Cardiac muscle cell (in vitro differentiated cells and primary cell): ENCODE data around the gene PTPRC. TPM values are rescaled to one million over a fixed set of nuclear protein-coding genes. Genes with fewer than 3 reads are reported as not detected.

ENCODE experiments used
- DNase-seq, 2 donors: peaks; one replicate each; pipeline versions ENCODE4 v3.0.0 to v3.0.0-alpha.2; 2010 to 2017; ENCODE audit warnings: low read depth in 1 of 2, low spot score in 1 of 2
- H3K27ac ChIP-seq: fragments of 200-600 bp; sonication (generic); 2 replicates; pipeline ENCODE4 v1.5.1; 2016
- H3K27me3 ChIP-seq: fragments of 200-600 bp; sonication (generic); 2 replicates; pipeline ENCODE4 v1.6.0; 2016; ENCODE audit warnings: control low read depth
- H3K36me3 ChIP-seq: fragments of 200-600 bp; sonication (generic); 2 replicates; pipeline ENCODE4 v1.5.1; 2016; ENCODE audit warnings: control low read depth
- H3K4me1 ChIP-seq: fragments of 200-600 bp; sonication (generic); 2 replicates; pipeline ENCODE4 v1.8.1; 2017; ENCODE audit warnings: low read depth, mild to moderate bottlenecking, mixed run types
- H3K4me3 ChIP-seq: fragments of 200-600 bp; sonication (generic); 2 replicates; pipeline ENCODE4 v1.5.1; 2016; ENCODE audit warnings: mild to moderate bottlenecking
- H3K9me3 ChIP-seq: fragments of 200-600 bp; sonication (generic); 2 replicates; pipeline ENCODE4 v1.5.1; 2017; ENCODE audit warnings: low read depth, mild to moderate bottlenecking, control low read depth
- CTCF ChIP-seq: IDR thresholded peaks from 2 replicates; pipeline ENCODE4 v1.5.1; 2012; ENCODE audit warnings: low read depth, mild to moderate bottlenecking, low read length
- polyA plus RNA-seq: library from polyadenylated mRNA; unstranded; fragments of >200 nt; fragmentation: Nextera tagmentation; extraction: Ambion mirVana; gene quantifications from 2 replicates; pipeline ENCODE4 v1.2.1, GENCODE V29; 2016
- total RNA-seq: library from RNA; depleted of rRNA; stranded (reverse); fragments of >200 nt; gene quantifications from 2 replicates; pipeline ENCODE4 v1.2.3, GENCODE V29; 2016

Gene PTPRC
- total and polyA plus RNA-seq, 2 experiments from 2014 or later, result not detected

DNA sequence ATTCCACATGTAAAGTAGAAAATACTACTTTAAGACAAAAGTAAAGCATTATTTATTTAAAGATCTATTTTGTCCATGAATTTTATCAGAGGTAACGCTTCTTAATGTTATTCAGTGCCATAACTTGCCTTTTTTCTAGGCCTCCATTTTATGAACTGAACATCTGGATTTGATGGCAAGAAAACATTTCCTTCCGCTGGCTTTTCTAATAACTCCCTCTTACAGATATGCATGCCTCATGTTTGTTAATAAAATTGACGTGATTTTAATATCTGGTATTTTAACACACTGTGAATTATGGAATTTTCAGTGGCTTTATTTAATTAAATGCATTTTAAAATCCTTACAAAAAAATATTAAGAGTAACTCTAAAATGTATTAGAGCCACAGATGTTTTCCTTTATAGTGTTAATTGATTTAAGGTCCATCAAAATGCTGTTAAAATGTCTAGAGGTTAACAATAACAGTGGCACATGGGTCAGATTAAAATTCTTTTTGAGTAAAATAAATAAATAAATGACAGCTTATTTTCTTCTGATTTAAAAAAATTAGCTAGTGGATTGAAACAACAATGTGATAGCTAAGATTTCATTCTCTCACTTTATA lies 15.1 kb downstream of the PTPRC start:
- Histone ChIP-seq H3K9me3 (no peaks in the 10 kb centered on the region), H3K36me3 (no peaks in the 10 kb centered on the region), H3K27ac (no peak overlapping the region), H3K4me3 (no peak overlapping the region), H3K4me1 (no peaks in the 10 kb centered on the region), H3K27me3 (no peaks in the 10 kb centered on the region)
- DNase-seq, result no peak
- TF ChIP-seq CTCF, result no peak

DNA sequence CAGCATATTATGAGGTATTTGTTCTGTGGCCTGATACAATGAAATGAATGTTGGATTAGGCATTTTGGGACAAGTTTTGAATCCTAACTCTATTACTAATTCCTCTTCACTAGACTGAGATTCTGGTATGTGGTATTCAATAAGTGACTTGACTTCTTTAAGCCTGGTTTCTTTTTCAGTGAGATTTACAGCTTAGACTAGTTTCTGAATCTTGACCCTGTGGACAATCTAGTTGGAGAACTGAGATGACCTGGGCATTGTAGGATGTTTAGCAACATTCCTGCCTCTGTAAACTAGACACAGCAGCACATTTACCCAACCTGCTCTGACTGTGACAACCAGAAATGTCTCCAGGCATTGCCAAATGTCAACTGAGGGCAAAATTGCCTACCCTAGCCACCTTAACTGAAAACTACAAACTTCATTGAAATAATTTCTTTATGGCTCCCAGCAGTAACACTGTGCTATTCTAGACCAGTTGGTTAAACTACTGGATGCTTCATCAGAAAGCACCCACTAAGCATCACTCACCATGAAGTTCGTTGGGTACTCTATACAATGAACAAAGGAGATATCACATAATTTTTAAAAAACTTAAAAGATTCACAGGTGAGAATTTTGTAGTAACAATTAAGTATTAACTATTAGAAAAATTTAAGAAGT lies 16.8 kb downstream of the PTPRC start:
- Histone ChIP-seq H3K4me1 (no peaks in the 10 kb centered on the region), H3K27me3 (no peaks in the 10 kb centered on the region), H3K27ac (no peak overlapping the region), H3K36me3 (no peaks in the 10 kb centered on the region), H3K9me3 (no peaks in the 10 kb centered on the region), H3K4me3 (no peak overlapping the region)
- no peak for DNase-seq
- TF ChIP-seq CTCF, result no peak

DNA sequence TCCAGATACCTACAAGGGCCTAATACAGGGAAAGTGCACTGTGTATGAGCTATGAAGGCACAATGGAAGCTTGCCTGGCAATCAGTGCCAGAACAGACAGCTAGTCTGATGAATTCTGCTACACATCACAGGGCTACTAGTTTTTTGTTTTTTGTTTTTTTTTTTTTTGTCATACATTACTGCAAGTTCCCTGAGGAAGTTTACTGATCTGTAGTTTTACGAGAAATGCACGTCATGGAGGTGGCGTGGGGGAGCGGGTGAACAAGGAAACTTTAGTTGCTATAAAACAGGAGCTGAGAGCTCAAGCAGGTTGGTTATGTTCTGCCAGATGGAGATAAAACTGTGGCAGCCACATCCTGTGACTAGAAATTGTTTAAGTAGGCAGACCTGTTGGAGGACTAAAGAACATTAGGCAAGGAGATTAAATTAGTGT lies 17.7 kb downstream of the PTPRC start:
- Histone ChIP-seq H3K36me3 (no peaks in the 10 kb centered on the region), H3K27me3 (no peaks in the 10 kb centered on the region), H3K4me3 (no peak overlapping the region), H3K27ac (no peak overlapping the region), H3K9me3 (no peaks in the 10 kb centered on the region), H3K4me1 (no peaks in the 10 kb centered on the region)
- no peak for TF ChIP-seq CTCF
- DNase-seq, result peak in 1 of 2 donors; percentile 18

DNA sequence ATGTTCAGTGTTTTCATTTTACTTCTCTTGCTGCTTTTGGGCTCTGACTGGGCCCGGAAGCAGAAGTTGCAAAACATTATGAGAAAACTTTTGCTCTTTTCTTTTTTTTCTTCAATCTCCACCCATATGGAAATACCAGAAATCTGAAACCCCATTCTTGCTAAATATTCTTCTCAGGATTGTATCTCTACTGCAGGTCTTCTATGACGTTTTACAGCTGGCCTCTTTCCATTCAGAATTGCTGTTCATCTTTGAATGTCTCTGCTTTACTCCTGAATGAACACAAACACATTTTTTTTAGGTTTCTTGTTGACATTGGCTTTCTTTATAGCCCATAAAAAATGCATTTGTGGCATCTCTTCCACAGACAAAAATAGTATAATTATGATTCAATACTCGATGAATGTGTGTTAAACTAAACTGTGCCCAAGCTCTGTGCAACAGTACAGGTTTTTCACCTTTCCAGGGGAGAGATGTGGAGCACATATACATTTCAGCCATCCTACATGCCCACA lies 18.8 kb downstream of the PTPRC start:
- peak in 1 of 2 donors; percentile 95 for DNase-seq

More for the DNA sequence above, 18.8 kb downstream of the PTPRC start:
- H3K36me3 ChIP-seq, result no peaks in the 10 kb centered on the region
- no peak overlapping the region for H3K4me3 ChIP-seq
- H3K27me3 ChIP-seq, result no peaks in the 10 kb centered on the region
- H3K9me3 ChIP-seq, result no peaks in the 10 kb centered on the region
- H3K27ac ChIP-seq, result no peak overlapping the region
- H3K4me1 ChIP-seq, result no peaks in the 10 kb centered on the region
- no peak for TF ChIP-seq CTCF
